Ovary (tissue), 3 donors: ENCODE results near the gene ZSWIM6.

Experiments used
- EP300 ChIP-seq: sonication (generic); formaldehyde crosslinking; IDR thresholded peaks from one replicate; pipeline ENCODE4 v1.6.1; 2017; ENCODE audit warnings: antibody characterized with exemption
- TF ChIP-seq, protein P1 (sequence below), 3 donors: fragments of 450-650 bp in 2 of 3; fragments of 200-600 bp in 1 of 3; IDR thresholded peaks; one replicate each; pipeline versions ENCODE4 v1.5.1 to v1.8.0; 2016 to 2022; ENCODE audit warnings: antibody characterized with exemption in 3 of 3, mild to moderate bottlenecking in 1 of 3
- donor health status: DM: no; HTN: no; CAD: no.

DNA sequence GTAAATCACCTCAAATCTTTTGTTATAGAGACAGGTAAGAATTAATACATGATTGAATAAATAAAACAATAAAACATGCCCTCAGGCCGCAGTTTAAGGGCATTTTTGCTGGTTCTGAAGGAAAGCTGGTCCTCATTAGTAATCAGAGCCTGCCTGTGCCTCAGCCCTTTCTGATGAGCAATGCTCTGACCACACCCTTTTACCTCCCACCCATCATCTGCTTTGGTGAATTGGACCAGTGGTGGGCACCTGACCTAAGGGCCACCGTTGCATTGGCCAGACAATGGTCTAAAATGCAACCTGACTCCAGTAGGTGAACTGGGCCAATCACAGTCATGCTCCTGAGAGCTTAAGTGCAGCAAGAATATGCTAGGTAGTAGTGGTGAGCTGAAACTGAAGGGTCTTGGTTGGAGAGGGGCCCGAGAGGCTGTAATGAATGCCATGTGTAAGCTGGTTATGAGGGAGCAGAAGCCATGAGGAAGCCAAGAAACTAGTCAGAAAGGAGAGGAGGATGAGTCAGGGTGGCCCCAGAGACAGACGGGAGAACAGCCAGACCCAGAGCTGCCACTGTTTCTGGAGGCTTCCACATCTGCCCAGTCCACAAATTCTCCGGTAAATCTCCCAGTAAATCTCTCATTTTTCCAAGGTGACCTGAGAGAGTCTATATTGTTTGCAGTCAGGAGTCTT, 45.5 kb upstream of the ZSWIM6 start:
- TF ChIP-seq EP300: no peak
- TF ChIP-seq, protein P1, sequence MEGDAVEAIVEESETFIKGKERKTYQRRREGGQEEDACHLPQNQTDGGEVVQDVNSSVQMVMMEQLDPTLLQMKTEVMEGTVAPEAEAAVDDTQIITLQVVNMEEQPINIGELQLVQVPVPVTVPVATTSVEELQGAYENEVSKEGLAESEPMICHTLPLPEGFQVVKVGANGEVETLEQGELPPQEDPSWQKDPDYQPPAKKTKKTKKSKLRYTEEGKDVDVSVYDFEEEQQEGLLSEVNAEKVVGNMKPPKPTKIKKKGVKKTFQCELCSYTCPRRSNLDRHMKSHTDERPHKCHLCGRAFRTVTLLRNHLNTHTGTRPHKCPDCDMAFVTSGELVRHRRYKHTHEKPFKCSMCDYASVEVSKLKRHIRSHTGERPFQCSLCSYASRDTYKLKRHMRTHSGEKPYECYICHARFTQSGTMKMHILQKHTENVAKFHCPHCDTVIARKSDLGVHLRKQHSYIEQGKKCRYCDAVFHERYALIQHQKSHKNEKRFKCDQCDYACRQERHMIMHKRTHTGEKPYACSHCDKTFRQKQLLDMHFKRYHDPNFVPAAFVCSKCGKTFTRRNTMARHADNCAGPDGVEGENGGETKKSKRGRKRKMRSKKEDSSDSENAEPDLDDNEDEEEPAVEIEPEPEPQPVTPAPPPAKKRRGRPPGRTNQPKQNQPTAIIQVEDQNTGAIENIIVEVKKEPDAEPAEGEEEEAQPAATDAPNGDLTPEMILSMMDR (IDR thresholded peaks at IDR 0.05): no peak
